ENCODE results near the gene UVSSA.

DNA sequence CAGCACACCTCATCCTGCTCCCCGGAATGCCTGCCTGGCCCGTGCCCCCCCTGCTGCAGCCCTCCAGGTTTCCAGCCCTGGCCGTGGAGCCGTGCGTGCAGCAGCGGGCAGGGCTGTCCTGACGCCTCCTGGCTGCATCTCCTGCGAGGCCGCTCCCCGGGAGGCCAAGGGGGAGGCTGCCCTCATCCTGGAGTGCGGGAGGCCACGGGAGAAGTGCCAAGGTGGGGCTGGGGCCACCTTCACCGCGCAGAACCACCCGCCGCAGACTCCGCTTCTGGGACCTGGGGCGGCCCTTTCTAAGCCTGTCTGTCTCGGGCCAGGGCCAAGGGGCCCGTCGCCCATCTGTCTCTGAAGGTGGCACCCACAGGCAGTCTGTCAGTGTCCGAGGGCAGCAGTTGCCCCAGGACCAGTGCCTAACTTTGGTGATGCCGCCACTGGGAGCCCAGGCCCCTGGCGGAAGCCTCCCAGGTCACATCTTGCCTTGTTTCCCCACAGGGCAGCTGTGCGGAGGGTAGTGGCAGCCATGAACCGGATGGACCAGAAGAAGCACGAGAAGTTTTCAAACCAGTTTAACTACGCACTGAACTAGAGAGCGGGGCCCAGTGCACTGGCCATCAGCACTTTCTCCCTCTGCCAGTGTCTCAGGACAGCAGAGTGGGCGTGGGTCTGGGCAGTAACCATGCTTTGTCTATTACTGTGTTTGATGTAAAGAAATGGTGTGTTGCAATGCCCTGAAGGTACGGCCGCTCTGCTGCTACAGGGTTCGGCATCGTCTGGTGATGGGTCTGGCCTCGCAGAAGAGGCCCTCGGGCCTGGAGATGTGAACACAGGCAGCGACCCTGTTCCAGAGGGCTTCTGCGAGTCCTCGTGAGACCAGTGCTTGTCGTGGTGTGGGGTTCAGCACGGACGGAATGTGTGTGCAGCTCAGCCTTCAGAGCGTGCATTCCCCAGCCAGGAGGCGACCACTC is 38.6 kb downstream of the UVSSA start:
- no peak for TF ChIP-seq CTCF (IDR thresholded peaks at IDR 0.05 in 4 of 5, conservative IDR thresholded peaks at IDR 0.05 in 1 of 5)
- TF ChIP-seq POLR2A (IDR thresholded peaks at IDR 0.05) = no peak

Data from gastrocnemius medialis (tissue), 4 donors.